ENCODE data around the gene TOMM34. TPM values are rescaled to one million over a fixed set of nuclear protein-coding genes. Genes with fewer than 3 reads are reported as not detected.

The TOMM34 gene
- total and polyA plus RNA-seq, 2 of the 13 experiments (the other 11 are each of a cell fraction or from before 2014, with no cell fraction given): 36.2 to 52.0 TPM

DNA sequence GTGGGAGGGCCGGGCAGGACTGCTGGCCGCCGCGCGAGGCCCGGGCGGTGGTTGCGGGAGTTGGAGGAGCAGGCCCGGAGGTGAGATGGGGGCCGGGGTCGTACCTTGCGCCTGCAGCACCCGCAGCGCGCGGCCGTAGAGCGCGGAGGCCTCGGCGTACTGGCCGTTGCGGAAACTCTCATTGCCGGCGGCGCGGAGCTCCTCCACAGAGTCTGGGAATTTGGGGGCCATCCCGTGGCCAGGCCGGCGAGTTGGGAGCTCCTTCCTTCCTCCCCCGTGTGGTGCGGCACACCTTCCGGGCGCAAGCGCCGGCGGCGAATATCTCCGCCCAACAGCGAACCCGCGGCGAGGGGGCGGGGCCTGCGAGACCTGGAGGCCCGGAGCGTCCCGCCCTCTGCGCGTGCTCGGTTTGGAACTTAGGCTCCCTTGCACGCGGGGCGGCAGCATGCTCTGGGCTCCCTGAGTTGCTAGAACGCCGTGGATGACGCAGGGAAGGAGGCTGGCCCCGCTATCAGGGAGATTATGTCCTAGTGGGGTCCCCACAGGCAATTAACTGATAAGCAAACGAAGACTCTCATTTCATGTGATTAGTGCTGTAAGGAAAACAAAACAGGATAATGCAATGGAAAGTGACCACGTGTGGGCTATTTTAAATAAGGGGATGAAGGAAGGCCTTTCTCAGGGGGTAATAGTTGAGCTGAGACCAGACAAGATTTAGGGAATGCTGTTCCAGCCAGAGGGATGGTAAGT is at the start of gene TOMM34 (continued):
- TF ChIP-seq ZNF83 (CRISPR knock-in tag; IDR thresholded peaks at IDR 0.05; ENCODE audit: borderline replicate concordance) (peak; percentile 65; the same call in 1 of the 2 replicates), MAFG (CRISPR knock-in tag; IDR thresholded peaks at IDR 0.05) (no peak), GPN1 (CRISPR knock-in tag; IDR thresholded peaks at IDR 0.05; ENCODE audit: borderline replicate concordance) (0 out of 2 replicates have a peak, but pooled peaks have one; percentile 39), MAZ (IDR thresholded peaks at IDR 0.05; ENCODE audit: borderline replicate concordance, low read depth, low read length) (peak; percentile 79), MAZ (CRISPR knock-in tag; IDR thresholded peaks at IDR 0.05; ENCODE audit: low read depth) (peak; percentile 87), ZNF569 (CRISPR knock-in tag; IDR thresholded peaks at IDR 0.05; ENCODE audit: borderline replicate concordance) (no peak), ZKSCAN5 (CRISPR knock-in tag; IDR thresholded peaks at IDR 0.05) (no peak), ZNF20 (CRISPR knock-in tag; IDR thresholded peaks at IDR 0.05) (peak; percentile 93; the same call in 1 of the 2 replicates), ZNF331 (CRISPR knock-in tag; IDR thresholded peaks at IDR 0.05) (peak; percentile 80), SNAI1 (CRISPR knock-in tag; IDR thresholded peaks at IDR 0.05; ENCODE audit: borderline replicate concordance) (peak; percentile 73), ZNF143 (CRISPR knock-in tag; IDR thresholded peaks at IDR 0.05) (peak; percentile 24; the same call in 1 of the 2 replicates), MZF1 (CRISPR knock-in tag; IDR thresholded peaks at IDR 0.05; ENCODE audit: borderline replicate concordance) (peak; percentile 93), SP4 (CRISPR knock-in tag; IDR thresholded peaks at IDR 0.05) (peak; percentile 89; the same call in 1 of the 2 replicates), NR3C1 (CRISPR knock-in tag; IDR thresholded peaks at IDR 0.05) (no peak), ZNF589 (CRISPR knock-in tag; conservative IDR thresholded peaks at IDR 0.05) (peak; percentile 98), TAF15 (IDR thresholded peaks at IDR 0.05; ENCODE audit: low read depth, low read length, poor library complexity, severe bottlenecking) (peak; percentile 99), ZNF557 (CRISPR knock-in tag; IDR thresholded peaks at IDR 0.05) (no peak; the same call in 1 of the 2 replicates), BORCS8-MEF2B (CRISPR knock-in tag; IDR thresholded peaks at IDR 0.05) (peak; percentile 99)
- TF ChIP-seq, protein P1, sequence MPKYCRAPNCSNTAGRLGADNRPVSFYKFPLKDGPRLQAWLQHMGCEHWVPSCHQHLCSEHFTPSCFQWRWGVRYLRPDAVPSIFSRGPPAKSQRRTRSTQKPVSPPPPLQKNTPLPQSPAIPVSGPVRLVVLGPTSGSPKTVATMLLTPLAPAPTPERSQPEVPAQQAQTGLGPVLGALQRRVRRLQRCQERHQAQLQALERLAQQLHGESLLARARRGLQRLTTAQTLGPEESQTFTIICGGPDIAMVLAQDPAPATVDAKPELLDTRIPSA (CRISPR knock-in tag; IDR thresholded peaks at IDR 0.05; ENCODE audit: borderline replicate concordance): peak; percentile 93; the same call in 1 of the 2 replicates
- TF ChIP-seq, protein P2, sequence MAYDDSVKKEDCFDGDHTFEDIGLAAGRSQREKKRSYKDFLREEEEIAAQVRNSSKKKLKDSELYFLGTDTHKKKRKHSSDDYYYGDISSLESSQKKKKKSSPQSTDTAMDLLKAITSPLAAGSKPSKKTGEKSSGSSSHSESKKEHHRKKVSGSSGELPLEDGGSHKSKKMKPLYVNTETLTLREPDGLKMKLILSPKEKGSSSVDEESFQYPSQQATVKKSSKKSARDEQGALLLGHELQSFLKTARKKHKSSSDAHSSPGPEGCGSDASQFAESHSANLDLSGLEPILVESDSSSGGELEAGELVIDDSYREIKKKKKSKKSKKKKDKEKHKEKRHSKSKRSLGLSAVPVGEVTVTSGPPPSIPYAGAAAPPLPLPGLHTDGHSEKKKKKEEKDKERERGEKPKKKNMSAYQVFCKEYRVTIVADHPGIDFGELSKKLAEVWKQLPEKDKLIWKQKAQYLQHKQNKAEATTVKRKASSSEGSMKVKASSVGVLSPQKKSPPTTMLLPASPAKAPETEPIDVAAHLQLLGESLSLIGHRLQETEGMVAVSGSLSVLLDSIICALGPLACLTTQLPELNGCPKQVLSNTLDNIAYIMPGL (CRISPR knock-in tag; IDR thresholded peaks at IDR 0.05; ENCODE audit: borderline replicate concordance in 1 of 2, low read depth in 1 of 2): peak; percentile 89 to 97
- TF ChIP-seq, protein P3, sequence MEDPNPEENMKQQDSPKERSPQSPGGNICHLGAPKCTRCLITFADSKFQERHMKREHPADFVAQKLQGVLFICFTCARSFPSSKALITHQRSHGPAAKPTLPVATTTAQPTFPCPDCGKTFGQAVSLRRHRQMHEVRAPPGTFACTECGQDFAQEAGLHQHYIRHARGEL (CRISPR knock-in tag; IDR thresholded peaks at IDR 0.05): peak; percentile 62; the same call in 1 of the 2 replicates
- TF ChIP-seq, protein P4, sequence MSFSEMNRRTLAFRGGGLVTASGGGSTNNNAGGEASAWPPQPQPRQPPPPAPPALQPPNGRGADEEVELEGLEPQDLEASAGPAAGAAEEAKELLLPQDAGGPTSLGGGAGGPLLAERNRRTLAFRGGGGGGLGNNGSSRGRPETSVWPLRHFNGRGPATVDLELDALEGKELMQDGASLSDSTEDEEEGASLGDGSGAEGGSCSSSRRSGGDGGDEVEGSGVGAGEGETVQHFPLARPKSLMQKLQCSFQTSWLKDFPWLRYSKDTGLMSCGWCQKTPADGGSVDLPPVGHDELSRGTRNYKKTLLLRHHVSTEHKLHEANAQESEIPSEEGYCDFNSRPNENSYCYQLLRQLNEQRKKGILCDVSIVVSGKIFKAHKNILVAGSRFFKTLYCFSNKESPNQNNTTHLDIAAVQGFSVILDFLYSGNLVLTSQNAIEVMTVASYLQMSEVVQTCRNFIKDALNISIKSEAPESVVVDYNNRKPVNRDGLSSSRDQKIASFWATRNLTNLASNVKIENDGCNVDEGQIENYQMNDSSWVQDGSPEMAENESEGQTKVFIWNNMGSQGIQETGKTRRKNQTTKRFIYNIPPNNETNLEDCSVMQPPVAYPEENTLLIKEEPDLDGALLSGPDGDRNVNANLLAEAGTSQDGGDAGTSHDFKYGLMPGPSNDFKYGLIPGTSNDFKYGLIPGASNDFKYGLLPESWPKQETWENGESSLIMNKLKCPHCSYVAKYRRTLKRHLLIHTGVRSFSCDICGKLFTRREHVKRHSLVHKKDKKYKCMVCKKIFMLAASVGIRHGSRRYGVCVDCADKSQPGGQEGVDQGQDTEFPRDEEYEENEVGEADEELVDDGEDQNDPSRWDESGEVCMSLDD (CRISPR knock-in tag; IDR thresholded peaks at IDR 0.05; ENCODE audit: borderline replicate concordance): peak; percentile 72; the same call in 1 of the 2 replicates
